CD4-positive, alpha-beta T cell treated with Interleukin-12 subunit alpha and Interleukin-12 subunit beta, for 1 hour (primary cell): ENCODE results near the gene TNFSF11.

ENCODE experiments used
- DNase-seq: peaks from one replicate; pipeline ENCODE4 v3.0.0-alpha.2; 2020

TNFSF11 gene

GRCh38 chr13:42561752-42562467 is 12.0 kb upstream of the TNFSF11 start:
- no peak for DNase-seq

GRCh38 chr13:42567906-42568305 is 6.0 kb upstream of the TNFSF11 start:
- DNase-seq = no peak

- DNase-seq = no peak
These were observed 4.2 kb upstream of the TNFSF11 start for GRCh38 chr13:42569576-42570344.

GRCh38 chr13:42571895-42572294 is 2.1 kb upstream of the TNFSF11 start:
- DNase-seq = no peak

GRCh38 chr13:42574435-42575311 is 721 bp downstream of the TNFSF11 start:
- peak; percentile 18 for DNase-seq

- no peak for DNase-seq
These were observed 2.0 kb downstream of the TNFSF11 start for GRCh38 chr13:42575938-42576337.

GRCh38 chr13:42577538-42577937 is 3.6 kb downstream of the TNFSF11 start:
- DNase-seq = no peak

- no peak for DNase-seq
These were observed 6.7 kb downstream of the TNFSF11 start for GRCh38 chr13:42580644-42581043.

GRCh38 chr13:42581427-42581826 is 7.5 kb downstream of the TNFSF11 start:
- no peak for DNase-seq

- no peak for DNase-seq
These were observed 17.6 kb downstream of the TNFSF11 start for GRCh38 chr13:42591602-42592001.

GRCh38 chr13:42592915-42593900 is 19.3 kb downstream of the TNFSF11 start:
- no peak for DNase-seq

GRCh38 chr13:42594481-42595252 is 20.7 kb downstream of the TNFSF11 start:
- DNase-seq = peak; percentile 53

- DNase-seq = no peak
These were observed 21.3 kb downstream of the TNFSF11 start for GRCh38 chr13:42595253-42595571.

GRCh38 chr13:42597505-42597904 is 23.6 kb downstream of the TNFSF11 start:
- no peak for DNase-seq

- DNase-seq = no peak
These were observed 27.0 kb downstream of the TNFSF11 start for GRCh38 chr13:42600943-42601342.

- DNase-seq = no peak
These were observed 29.0 kb downstream of the TNFSF11 start for GRCh38 chr13:42602906-42603305.

GRCh38 chr13:42603571-42603970 is 29.6 kb downstream of the TNFSF11 start:
- no peak for DNase-seq

GRCh38 chr13:42607546-42607945 is 33.6 kb downstream of the TNFSF11 start:
- no peak for DNase-seq

- DNase-seq = no peak
These were observed 36.7 kb downstream of the TNFSF11 start for GRCh38 chr13:42610649-42611048.

GRCh38 chr13:42611086-42611779 is 37.3 kb downstream of the TNFSF11 start:
- DNase-seq = no peak
